Esophagus (tissue), 2 donors: ENCODE data around the gene NAB2. TPM values are rescaled to one million over a fixed set of nuclear protein-coding genes. Genes with fewer than 3 reads are reported as not detected.

Source experiments
- H3K27ac ChIP-seq, 2 donors: one replicate each; pipeline ENCODE4 v1.5.1; 2013; ENCODE audit warnings: low read depth in 2 of 2, mild to moderate bottlenecking in 2 of 2, inconsistent platforms in 1 of 2, low read length in 1 of 2, moderate library complexity in 1 of 2
- H3K27me3 ChIP-seq, 2 donors: one replicate each; pipeline ENCODE4 v1.6.1; 2013; ENCODE audit warnings: low read length in 2 of 2, control low read depth in 1 of 2, mild to moderate bottlenecking in 1 of 2; ENCODE audit not compliant: insufficient read depth in 2 of 2, control insufficient read depth in 1 of 2
- H3K36me3 ChIP-seq, 2 donors: one replicate each; pipeline ENCODE4 v1.6.1; 2013; ENCODE audit warnings: low read length in 1 of 2; ENCODE audit not compliant: control insufficient read depth in 2 of 2, insufficient read depth in 2 of 2
- H3K4me1 ChIP-seq, 2 donors: one replicate each; pipeline ENCODE4 v1.6.1; 2013; ENCODE audit warnings: low read length in 1 of 2; ENCODE audit not compliant: control insufficient read depth in 2 of 2, insufficient read depth in 2 of 2
- H3K4me3 ChIP-seq, 2 donors: one replicate each; pipeline ENCODE4 v1.5.1; 2013; ENCODE audit warnings: low read length in 2 of 2, mild to moderate bottlenecking in 2 of 2, low read depth in 1 of 2, moderate library complexity in 1 of 2
- H3K9me3 ChIP-seq, 2 donors: one replicate each; pipeline ENCODE4 v1.6.1; 2013; ENCODE audit warnings: mild to moderate bottlenecking in 2 of 2, low read depth in 1 of 2, low read length in 1 of 2, moderate library complexity in 1 of 2; ENCODE audit not compliant: control insufficient read depth in 2 of 2, insufficient read depth in 1 of 2
- WGBS, 2 donors: extraction: QIAGEN DNeasy Blood & Tissue Kit; methylation state at CpG; one replicate each; pipeline ENCODE4 v1.1.7; 2013; 5-methylcytosine and 5-hydroxymethylcytosine counted together
- polyA plus RNA-seq, 2 donors: library from polyadenylated mRNA; stranded (reverse); fragments of 200-250 nt; gene quantifications; one replicate each; pipeline ENCODE4 v1.2.3, GENCODE V29; 2013
- donor health status: healthy with polysubstance abuse.
- donor health status: Bipolar disorder and iron deficiency.

Gene NAB2
- 10 to 100 TPM; 11.6 to 19.3 TPM for polyA plus RNA-seq

GRCh38 chr12:57088354-57089270, at the start of gene NAB2:
Gene NAB2, plus strand, starts transcription at chr12:57089114. Its CDS starts 158 bp downstream, at chr12:57089272.
- Histone ChIP-seq H3K4me1 (peaks cover 3 to 19% of the 10 kb centered on the region in 2 donors), H3K36me3 (peaks cover 3 to 15% of the 10 kb centered on the region in 2 donors)

GRCh38 chr12:57040211-57040610, 48.7 kb upstream of the NAB2 start:
- Histone ChIP-seq H3K4me3 (no peak overlapping the region), H3K4me1 (peaks cover 0 to 2% of the 10 kb centered on the region in 2 donors), H3K27ac (no peak overlapping the region), H3K9me3 (no peaks in the 10 kb centered on the region), H3K36me3 (no peaks in the 10 kb centered on the region), H3K27me3 (no peaks in the 10 kb centered on the region)
- 90 to 91% methylated on average over 4 of the region's 4 CpGs for WGBS, 2 donors

More at GRCh38 chr12:57088354-57089270, at the start of gene NAB2:
- Histone ChIP-seq H3K27ac (peak within 1 kb of the TSS; percentile 98 to 99), H3K27me3 (no peaks in the 10 kb centered on the region), H3K9me3 (no peaks in the 10 kb centered on the region), H3K4me3 (peak within 1 kb of the TSS; percentile 59 to 75)
- 0 to 1% methylated on average over 52 to 91 of the region's 91 CpGs for WGBS, 2 donors

GRCh38 chr12:57040750-57041149, 48.2 kb upstream of the NAB2 start:
- no peaks in the 10 kb centered on the region for H3K27me3 ChIP-seq
- 66 to 74% methylated on average over 2 of the region's 2 CpGs for WGBS, 2 donors
- H3K4me3 ChIP-seq = no peak overlapping the region
- H3K4me1 ChIP-seq = peaks cover 0 to 2% of the 10 kb centered on the region in 2 donors
- H3K36me3 ChIP-seq = no peaks in the 10 kb centered on the region
- H3K9me3 ChIP-seq = no peaks in the 10 kb centered on the region
- no peak overlapping the region for H3K27ac ChIP-seq

GRCh38 chr12:57042695-57043094, 46.2 kb upstream of the NAB2 start:
- Histone ChIP-seq H3K27me3 (no peaks in the 10 kb centered on the region), H3K4me1 (peaks cover 2 to 4% of the 10 kb centered on the region in 2 donors), H3K36me3 (no peaks in the 10 kb centered on the region), H3K4me3 (no peak overlapping the region), H3K27ac (no peak overlapping the region), H3K9me3 (no peaks in the 10 kb centered on the region)
- 95 to 97% methylated on average over 2 of the region's 2 CpGs for WGBS, 2 donors

GRCh38 chr12:57044468-57044867, 44.4 kb upstream of the NAB2 start:
- WGBS, 2 donors = 82 to 84% methylated on average over 6 of the region's 6 CpGs

GRCh38 chr12:57044889-57045288, 44.0 kb upstream of the NAB2 start:
- H3K27me3 ChIP-seq = no peaks in the 10 kb centered on the region
- no peak overlapping the region for H3K27ac ChIP-seq
- 95% methylated on average over 3 of the region's 3 CpGs for WGBS, 2 donors
- peaks cover 3 to 4% of the 10 kb centered on the region in 2 donors for H3K4me1 ChIP-seq
- no peaks in the 10 kb centered on the region for H3K36me3 ChIP-seq
- no peaks in the 10 kb centered on the region for H3K9me3 ChIP-seq
- H3K4me3 ChIP-seq = no peak overlapping the region

More at GRCh38 chr12:57044468-57044867, 44.4 kb upstream of the NAB2 start:
- Histone ChIP-seq H3K27ac (no peak overlapping the region), H3K36me3 (no peaks in the 10 kb centered on the region), H3K9me3 (no peaks in the 10 kb centered on the region), H3K27me3 (no peaks in the 10 kb centered on the region), H3K4me3 (no peak overlapping the region), H3K4me1 (peaks cover 2 to 4% of the 10 kb centered on the region in 2 donors)

- 64 to 73% methylated on average over 6 of the region's 6 CpGs for WGBS, 2 donors
- no peaks in the 10 kb centered on the region for H3K36me3 ChIP-seq
- H3K4me1 ChIP-seq = peaks cover 4% of the 10 kb centered on the region in 2 donors
- no peak overlapping the region for H3K27ac ChIP-seq
- no peaks in the 10 kb centered on the region for H3K9me3 ChIP-seq
- H3K27me3 ChIP-seq = no peaks in the 10 kb centered on the region
- no peak overlapping the region for H3K4me3 ChIP-seq
Observed at GRCh38 chr12:57046086-57046791, 42.7 kb upstream of the NAB2 start.

GRCh38 chr12:57046947-57047890, 41.7 kb upstream of the NAB2 start:
- Histone ChIP-seq H3K27me3 (no peaks in the 10 kb centered on the region), H3K9me3 (no peaks in the 10 kb centered on the region), H3K36me3 (no peaks in the 10 kb centered on the region), H3K4me3 (no peak overlapping the region), H3K4me1 (peaks cover 4% of the 10 kb centered on the region in 2 donors), H3K27ac (no peak overlapping the region)
- WGBS, 2 donors = 60 to 73% methylated on average over 9 to 10 of the region's 10 CpGs

GRCh38 chr12:57047981-57048380, 40.9 kb upstream of the NAB2 start:
- H3K4me3 ChIP-seq = no peak overlapping the region
- no peaks in the 10 kb centered on the region for H3K9me3 ChIP-seq
- no peak overlapping the region for H3K27ac ChIP-seq
- peaks cover 2 to 4% of the 10 kb centered on the region in 2 donors for H3K4me1 ChIP-seq
- WGBS, 2 donors = 82 to 95% methylated on average over 1 of the region's 1 CpG
- no peaks in the 10 kb centered on the region for H3K36me3 ChIP-seq
- H3K27me3 ChIP-seq = no peaks in the 10 kb centered on the region
